Naive B cell (primary cell): ENCODE measurements around the gene COA6. TPM values are rescaled to one million over a fixed set of nuclear protein-coding genes. Genes with fewer than 3 reads are reported as not detected.
"Not testable (repeated sequence)": the region's sequence is repeated elsewhere in the genome, so short reads cannot be mapped to it uniquely, and the experiment has no call there.

Experiments
- ATAC-seq, 2 donors: fragments of 150-1000 bp; cut with Tn5 transposase; 2 replicates each; pipeline ENCODE4 v1.10.0; 2021; ENCODE audit warnings: low read depth in 2 of 2, mild to moderate bottlenecking in 2 of 2, moderate library complexity in 2 of 2
- DNase-seq: peaks from one replicate; pipeline ENCODE4 v3.0.0; 2022
- H3K27ac Mint-ChIP-seq, 6 donors: one replicate each; pipeline ENCODE4 v1.8.0; 2020 to 2022; ENCODE audit warnings: mild to moderate bottlenecking in 6 of 6, mixed read lengths in 6 of 6, moderate library complexity in 5 of 6, inconsistent platforms in 2 of 6
- H3K27me3 Mint-ChIP-seq, 3 donors: one replicate each; pipeline ENCODE4 v1.8.0; 2021 to 2022; ENCODE audit warnings: mixed read lengths in 3 of 3, mild to moderate bottlenecking in 1 of 3
- H3K36me3 Mint-ChIP-seq, 2 donors: one replicate each; pipeline ENCODE4 v1.8.0; 2020 to 2022; ENCODE audit warnings: mixed read lengths in 2 of 2, inconsistent platforms in 1 of 2, mild to moderate bottlenecking in 1 of 2
- H3K4me1 Mint-ChIP-seq, 3 donors: one replicate each; pipeline ENCODE4 v1.8.0; 2020 to 2022; ENCODE audit warnings: mixed read lengths in 3 of 3, inconsistent platforms in 1 of 3, mild to moderate bottlenecking in 1 of 3, moderate library complexity in 1 of 3
- H3K4me3 Mint-ChIP-seq, 8 donors: one replicate each; pipeline ENCODE4 v1.8.0; 2020 to 2022; ENCODE audit warnings: mild to moderate bottlenecking in 8 of 8, mixed read lengths in 8 of 8, moderate library complexity in 8 of 8, inconsistent platforms in 2 of 8
- H3K9me3 Mint-ChIP-seq, 7 donors: one replicate each; pipeline ENCODE4 v1.8.0; 2020 to 2022; ENCODE audit warnings: mixed read lengths in 7 of 7, mild to moderate bottlenecking in 5 of 7, inconsistent platforms in 2 of 7, moderate library complexity in 1 of 7
- polyA plus RNA-seq, 6 donors: library from polyadenylated mRNA; unstranded; fragments of 300-500 nt; fragmentation: Illumina TruSeq; gene quantifications; one replicate each; pipeline ENCODE4 v1.2.3, GENCODE V29; 2021; ENCODE audit warnings: low read depth in 6 of 6

Gene COA6
- polyA plus RNA-seq, 6 donors from 2014 or later: 25.2 to 32.8 (median 28.9) TPM

DNA sequence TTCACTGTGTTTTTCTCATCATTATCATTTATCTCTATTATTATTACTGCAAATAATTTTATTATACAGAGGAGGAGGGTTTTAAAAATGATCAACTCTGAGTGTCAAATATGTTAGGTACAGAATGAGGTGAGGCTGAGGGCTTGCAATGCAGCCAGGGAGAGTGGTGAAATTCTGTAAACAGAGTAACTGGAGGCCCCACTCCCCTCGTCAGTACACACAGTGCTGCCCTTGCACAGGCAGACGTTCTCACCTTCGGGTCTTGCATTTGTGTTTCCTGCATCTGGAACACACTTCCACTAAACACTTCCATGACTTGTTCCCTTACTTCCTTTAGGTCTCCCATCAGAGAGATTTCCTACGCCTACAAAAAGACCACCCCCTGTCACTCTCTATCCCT lies 24.3 kb upstream of the COA6 start:
- ATAC-seq: no peak
- Mint-ChIP-seq H3K9me3 (peaks cover 0 to 6% (median 0%) of the 10 kb centered on the region in 7 donors), H3K27me3 (peaks cover 21 to 23% (median 22%) of the 10 kb centered on the region in 3 donors), H3K4me1 (no peaks in the 10 kb centered on the region), H3K27ac (peak overlapping the region in 1 of 6 donors; percentile 72), H3K36me3 (no peaks in the 10 kb centered on the region), H3K4me3 (no peak overlapping the region)
- DNase-seq: no peak

DNA sequence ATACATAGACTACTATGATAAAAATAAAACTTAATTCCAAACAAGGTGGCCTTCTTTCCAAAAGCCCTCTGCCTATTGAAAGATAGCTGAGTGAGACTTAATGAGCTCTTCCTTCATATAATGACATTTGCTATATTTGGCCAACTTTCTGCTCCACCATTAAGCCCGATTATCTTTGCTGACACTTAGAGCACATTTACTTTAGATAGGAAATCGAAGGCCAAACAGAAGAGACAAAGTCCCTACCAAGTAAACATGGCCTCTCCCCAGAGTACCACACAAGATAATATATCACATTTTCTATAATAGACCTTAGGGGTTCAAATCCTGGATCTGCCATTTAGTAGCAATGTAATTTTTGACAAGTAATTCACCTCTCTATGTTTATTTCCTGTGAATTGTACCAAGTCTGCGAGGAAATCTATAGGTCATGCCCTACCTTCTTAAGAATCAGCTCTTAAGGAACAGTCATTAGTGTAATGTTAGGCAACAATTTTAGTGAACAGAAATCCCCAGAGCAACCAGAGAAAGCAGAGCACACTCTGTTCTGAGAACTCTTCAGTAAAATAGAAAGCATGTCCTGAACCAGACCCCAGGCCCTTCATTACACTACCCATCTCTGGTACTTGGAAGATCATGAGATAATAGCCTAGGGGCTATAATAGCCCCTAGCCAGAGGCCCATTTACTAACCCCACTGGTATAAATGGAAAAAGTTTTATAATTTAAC lies 17.3 kb upstream of the COA6 start:
- ATAC-seq (no peak), DNase-seq (no peak)
- Mint-ChIP-seq H3K27me3 (peaks cover 17 to 32% (median 22%) of the 10 kb centered on the region in 3 donors), H3K36me3 (no peaks in the 10 kb centered on the region), H3K4me1 (no peaks in the 10 kb centered on the region), H3K27ac (peak overlapping the region in 2 of 6 donors; percentile 36 to 66), H3K9me3 (peaks cover 0 to 6% (median 0%) of the 10 kb centered on the region in 7 donors), H3K4me3 (peak overlapping the region in 6 of 8 donors; percentile 67 to 86 (median 82))

DNA sequence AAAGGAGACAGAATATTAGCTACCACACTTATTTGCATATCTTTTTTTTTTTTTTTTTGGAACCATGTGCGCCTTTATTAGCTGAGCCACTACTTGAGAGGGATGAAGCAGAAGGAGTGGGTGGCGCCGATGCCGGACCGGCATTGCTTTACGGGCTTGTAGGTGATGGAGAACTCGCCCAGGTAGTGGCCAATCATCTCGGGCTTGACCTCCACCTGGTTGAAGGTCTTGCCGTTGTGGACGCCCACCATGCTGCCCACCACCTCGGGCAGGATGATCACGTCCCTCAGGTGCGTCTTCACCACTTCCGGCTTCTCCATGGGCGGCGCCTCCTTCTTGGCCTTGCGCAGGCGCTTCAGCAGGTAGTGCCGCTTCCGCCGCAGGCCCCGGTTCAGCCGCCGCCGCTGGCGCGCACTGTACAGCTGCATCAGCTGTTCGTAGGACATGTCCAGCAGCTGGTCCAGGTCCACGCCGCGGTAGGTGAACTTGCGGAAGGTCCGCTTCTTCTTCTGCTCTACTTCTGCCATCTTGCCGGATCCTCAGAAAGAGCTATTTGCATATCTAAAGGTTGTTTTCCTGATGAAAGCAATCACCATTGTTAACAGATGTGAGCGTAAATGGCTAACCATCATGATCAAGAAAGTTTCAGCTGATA lies 16.5 kb upstream of the COA6 start:
- H3K4me1 Mint-ChIP-seq, H3K36me3 Mint-ChIP-seq, H3K9me3 Mint-ChIP-seq: not testable (repeated sequence)
- Mint-ChIP-seq H3K27me3 (peaks cover 14 to 36% (median 26%) of the 10 kb centered on the region in 3 donors), H3K27ac (peak overlapping the region in 5 of 6 donors; percentile 28 to 85 (median 76)), H3K4me3 (peak overlapping the region; percentile 67 to 88 (median 82))
- ATAC-seq (peak; percentile 61 to 72), DNase-seq (peak; percentile 38)

DNA sequence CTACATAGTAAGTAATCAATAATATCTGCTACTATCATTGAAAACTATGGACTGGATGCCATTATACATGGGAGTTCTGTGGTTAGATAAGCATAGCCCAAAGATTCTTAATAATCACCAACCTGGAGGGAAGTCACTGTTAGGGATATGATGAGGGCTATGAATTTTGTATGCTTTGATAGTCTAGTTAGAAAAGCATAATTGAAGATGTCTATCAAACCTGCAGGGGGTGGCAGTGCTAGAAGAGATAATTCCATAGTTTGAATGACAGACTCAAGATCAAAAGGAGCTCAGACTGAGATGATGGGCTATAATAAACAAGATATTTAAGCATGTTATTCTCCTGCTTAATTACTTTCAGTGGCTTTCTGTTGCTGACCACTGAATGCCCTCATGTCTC lies 15.4 kb upstream of the COA6 start:
- H3K27ac Mint-ChIP-seq: no peak overlapping the region
- H3K4me1 Mint-ChIP-seq: no peaks in the 10 kb centered on the region
- H3K27me3 Mint-ChIP-seq: peaks cover 8 to 36% (median 21%) of the 10 kb centered on the region in 3 donors
- no peak for DNase-seq
- ATAC-seq: no peak
- H3K9me3 Mint-ChIP-seq: peaks cover 0 to 6% (median 0%) of the 10 kb centered on the region in 7 donors
- no peaks in the 10 kb centered on the region for H3K36me3 Mint-ChIP-seq
- peak overlapping the region in 4 of 8 donors; percentile 25 to 67 (median 50) for H3K4me3 Mint-ChIP-seq

DNA sequence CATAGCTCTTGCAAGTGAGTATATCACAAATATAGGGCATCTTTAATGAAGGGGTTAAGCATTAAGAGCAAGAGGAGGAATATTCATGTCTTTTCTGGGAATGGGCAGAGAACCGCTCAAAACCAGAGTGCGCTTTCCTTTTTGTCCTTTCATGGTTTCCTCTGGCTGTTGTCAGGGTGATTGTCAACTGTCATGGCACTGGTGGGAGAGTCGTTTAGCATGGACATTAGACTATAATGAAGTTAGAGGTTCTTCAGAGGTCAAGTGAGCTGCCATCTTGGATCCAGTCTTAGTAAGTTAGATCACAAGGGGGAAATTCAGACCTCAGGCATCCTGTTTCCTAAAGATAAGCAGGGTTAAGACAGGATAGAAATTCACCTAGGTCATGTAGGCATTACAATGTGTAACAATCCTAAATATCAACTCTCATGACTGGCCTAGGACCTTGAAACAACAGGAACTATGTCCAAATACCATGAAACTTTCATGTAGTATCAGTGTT lies 12.1 kb upstream of the COA6 start:
- Mint-ChIP-seq H3K27me3 (peaks cover 0 to 36% (median 11%) of the 10 kb centered on the region in 3 donors), H3K4me1 (no peaks in the 10 kb centered on the region), H3K27ac (peak overlapping the region in 1 of 6 donors; percentile 10), H3K36me3 (no peaks in the 10 kb centered on the region), H3K4me3 (no peak overlapping the region), H3K9me3 (no peaks in the 10 kb centered on the region)
- no peak for ATAC-seq
- DNase-seq: no peak

DNA sequence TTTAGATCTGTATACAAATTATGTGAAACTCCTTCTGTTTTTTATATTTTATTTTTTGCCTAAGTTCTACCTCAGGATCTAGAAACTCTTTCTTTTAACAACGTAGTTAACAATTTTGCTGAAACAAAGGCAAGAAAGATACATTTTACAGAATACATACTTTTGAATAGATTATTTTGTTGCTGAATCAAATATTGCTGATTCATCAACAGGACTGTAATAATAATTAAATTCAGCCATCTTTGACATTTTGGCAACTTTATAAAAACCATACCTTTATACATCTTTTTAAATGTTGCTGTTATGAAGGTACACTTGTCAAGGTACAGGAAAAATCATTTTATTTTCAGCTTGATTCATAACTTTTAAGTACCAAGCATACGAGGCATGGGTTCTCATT lies 10.7 kb upstream of the COA6 start:
- Mint-ChIP-seq H3K9me3 (no peaks in the 10 kb centered on the region), H3K4me3 (no peak overlapping the region), H3K27me3 (peaks cover 0 to 40% (median 10%) of the 10 kb centered on the region in 3 donors), H3K36me3 (no peaks in the 10 kb centered on the region), H3K27ac (no peak overlapping the region), H3K4me1 (no peaks in the 10 kb centered on the region)
- ATAC-seq: no peak
- no peak for DNase-seq

DNA sequence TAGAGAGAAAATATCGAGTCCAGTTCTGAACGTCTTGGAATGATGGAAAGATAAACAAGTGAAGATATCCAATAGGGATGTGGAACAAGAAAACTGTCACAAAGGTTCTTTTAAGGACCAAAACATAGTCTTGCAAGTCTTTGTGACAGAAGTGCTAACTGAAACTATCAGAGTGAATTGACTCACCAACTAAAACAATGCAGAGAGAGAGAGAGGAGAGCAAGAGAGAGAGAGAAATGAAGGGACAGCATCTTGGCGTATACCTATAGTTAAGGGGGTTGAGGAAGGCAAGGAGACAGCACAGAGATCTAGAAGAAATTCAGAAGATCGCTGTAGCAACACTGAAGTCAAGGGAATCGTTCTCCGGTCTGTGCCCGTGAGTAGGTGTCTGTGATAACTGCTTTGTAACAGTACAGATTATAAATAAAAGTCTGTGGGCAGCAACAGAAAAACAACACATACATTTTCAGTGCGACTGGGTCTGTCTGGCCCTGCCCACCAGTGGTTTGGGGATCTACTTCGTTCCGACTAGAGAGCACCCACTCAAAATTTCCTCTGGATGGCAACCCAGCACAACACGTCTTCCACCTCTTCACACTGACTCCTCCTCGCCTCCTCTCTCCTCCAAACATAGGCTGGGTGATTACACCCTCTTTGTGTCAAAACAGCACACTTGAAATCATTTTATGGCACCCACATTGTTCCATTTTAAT lies 4.8 kb upstream of the COA6 start:
- H3K4me1 Mint-ChIP-seq: peaks cover 0 to 19% (median 10%) of the 10 kb centered on the region in 3 donors
- no peaks in the 10 kb centered on the region for H3K9me3 Mint-ChIP-seq
- DNase-seq: no peak

DNA sequence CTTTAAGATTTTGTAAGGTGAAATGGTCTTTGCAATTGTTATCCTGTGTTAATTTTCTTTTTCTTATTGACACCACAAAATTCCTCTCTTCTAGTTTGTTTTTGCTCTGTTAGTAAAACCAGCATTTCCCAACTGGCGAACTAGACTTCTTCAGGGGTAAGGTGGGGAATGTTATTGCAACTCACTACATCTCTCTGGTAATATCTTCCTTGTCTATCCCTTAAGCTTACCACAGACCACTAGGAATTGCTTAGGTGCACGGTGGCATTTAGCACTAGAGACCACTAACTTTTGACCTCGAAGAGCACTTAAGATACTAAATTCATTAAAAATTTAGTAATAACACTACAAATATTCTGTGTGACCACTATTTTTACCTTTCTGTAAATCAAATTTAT lies 4.2 kb upstream of the COA6 start:
- H3K27ac Mint-ChIP-seq: peak overlapping the region in 1 of 6 donors; percentile 2

More for the DNA sequence above, 4.8 kb upstream of the COA6 start:
- Mint-ChIP-seq H3K27me3 (peaks cover 0 to 15% (median 5%) of the 10 kb centered on the region in 3 donors), H3K27ac (peak overlapping the region in 1 of 6 donors; percentile 44), H3K36me3 (no peaks in the 10 kb centered on the region), H3K4me3 (no peak overlapping the region)
- no peak for ATAC-seq

DNA sequence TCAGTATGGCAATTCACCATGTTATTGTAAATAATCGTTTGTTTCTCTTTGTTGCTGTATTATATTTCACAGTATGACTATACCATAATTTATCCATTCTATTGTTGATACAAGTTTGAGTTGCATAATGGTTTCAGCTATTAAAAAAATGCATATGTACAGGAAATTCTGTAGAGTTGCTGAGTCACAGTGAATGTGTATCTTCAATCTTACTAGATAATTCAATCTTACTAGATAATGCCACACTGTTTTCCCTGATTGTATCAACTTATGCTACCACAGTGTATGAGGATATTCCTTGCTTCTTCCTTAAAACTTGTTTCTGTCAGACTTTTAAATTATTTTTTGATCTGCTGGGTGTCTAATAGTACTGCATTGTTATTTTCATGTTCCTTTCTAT lies 3.5 kb upstream of the COA6 start:
- no peak for DNase-seq
- Mint-ChIP-seq H3K9me3 (no peaks in the 10 kb centered on the region), H3K27me3 (peaks cover 0 to 15% (median 5%) of the 10 kb centered on the region in 3 donors), H3K4me3 (peak overlapping the region in 1 of 8 donors; percentile 8), H3K4me1 (peaks cover 12 to 32% (median 17%) of the 10 kb centered on the region in 3 donors), H3K36me3 (no peaks in the 10 kb centered on the region), H3K27ac (no peak overlapping the region)
- ATAC-seq: no peak

More for the DNA sequence above, 4.2 kb upstream of the COA6 start:
- Mint-ChIP-seq H3K36me3 (no peaks in the 10 kb centered on the region), H3K9me3 (no peaks in the 10 kb centered on the region), H3K4me1 (peaks cover 5 to 24% (median 10%) of the 10 kb centered on the region in 3 donors), H3K27me3 (peaks cover 0 to 15% (median 5%) of the 10 kb centered on the region in 3 donors), H3K4me3 (no peak overlapping the region)
- DNase-seq (no peak), ATAC-seq (no peak)

DNA sequence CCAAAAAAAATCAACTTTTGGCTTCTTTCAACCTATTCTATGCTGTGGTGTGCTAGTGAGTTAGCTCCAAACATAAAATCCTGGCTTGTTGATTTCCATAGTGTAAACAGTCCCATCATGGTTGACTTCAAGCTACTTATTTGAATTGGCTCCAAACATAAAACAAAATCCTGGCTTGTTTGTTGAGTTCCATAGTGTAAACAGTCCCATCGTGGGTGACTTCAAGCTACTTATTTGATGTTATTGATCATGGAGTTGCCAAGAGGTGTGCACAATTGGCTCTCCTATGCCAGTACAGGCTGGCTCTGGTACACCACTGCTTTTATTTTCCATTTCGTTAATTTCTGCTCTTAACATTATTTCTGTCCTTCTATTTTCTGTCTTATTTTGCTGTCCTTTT lies 1.8 kb upstream of the COA6 start:
- ATAC-seq (no peak), DNase-seq (no peak)
- Mint-ChIP-seq H3K27ac (peak overlapping the region in 1 of 6 donors; percentile 74), H3K36me3 (peaks cover 6 to 8% of the 10 kb centered on the region in 2 donors), H3K27me3 (peaks cover 0 to 5% (median 5%) of the 10 kb centered on the region in 3 donors), H3K4me1 (peaks cover 20 to 42% (median 22%) of the 10 kb centered on the region in 3 donors), H3K4me3 (peak overlapping the region in 2 of 8 donors; percentile 95 to 99), H3K9me3 (no peaks in the 10 kb centered on the region)

DNA sequence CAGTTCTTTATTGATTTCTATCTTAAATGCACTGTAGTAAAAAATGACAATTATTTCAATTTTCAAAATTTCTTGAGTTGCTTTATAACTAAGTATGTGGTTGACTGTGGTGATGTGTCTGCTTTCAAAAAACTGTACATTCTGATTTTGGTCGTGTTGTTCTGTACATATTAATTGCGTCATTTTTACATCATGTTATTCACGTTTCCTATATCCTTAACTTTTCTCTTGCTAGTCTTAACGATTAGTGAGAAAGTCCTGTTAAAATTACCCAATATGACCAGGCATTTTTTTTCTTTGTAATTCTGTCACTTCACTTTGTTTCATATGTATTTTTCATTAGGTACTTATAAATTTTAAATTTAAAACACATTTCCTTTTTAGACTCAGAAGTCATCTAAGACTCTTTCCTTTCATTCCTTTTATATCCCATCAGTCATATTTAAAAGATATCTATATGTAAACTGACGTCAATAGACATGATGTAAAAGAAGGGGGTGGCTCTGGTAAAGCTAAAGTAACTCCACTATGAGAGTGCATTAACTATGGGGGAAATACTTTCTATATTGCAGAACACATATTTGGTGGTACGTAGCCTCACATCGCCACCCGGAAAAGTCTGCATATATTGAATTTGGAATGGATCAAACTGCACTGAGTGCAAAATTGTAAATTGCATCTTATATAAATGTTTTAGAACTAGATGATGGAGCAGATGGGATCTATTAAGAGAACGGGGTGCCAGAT lies 1.1 kb upstream of the COA6 start:
- Mint-ChIP-seq H3K27ac (peak overlapping the region; percentile 96 to 100 (median 98)), H3K27me3 (peaks cover 0 to 5% (median 4%) of the 10 kb centered on the region in 3 donors), H3K36me3 (peaks cover 13 to 14% of the 10 kb centered on the region in 2 donors), H3K4me3 (peak overlapping the region; percentile 92 to 99 (median 98)), H3K4me1 (peaks cover 27 to 48% (median 28%) of the 10 kb centered on the region in 3 donors), H3K9me3 (no peaks in the 10 kb centered on the region)
- DNase-seq (no peak), ATAC-seq (no peak)

DNA sequence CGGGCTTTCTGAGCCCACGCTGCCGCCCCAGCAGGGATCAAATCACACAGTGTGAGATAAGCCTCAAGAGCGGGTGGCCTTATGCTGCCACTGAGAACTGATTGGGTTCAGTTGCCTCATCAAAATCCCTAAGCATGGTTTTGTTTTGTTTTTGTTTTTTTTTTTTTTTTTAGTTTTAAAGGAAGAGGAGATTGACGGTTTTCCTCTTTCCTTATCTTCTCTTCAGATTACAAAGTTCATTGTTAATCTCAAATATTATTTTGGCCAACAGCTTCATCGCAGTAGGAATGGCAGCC lies 651 bp downstream of the COA6 start:
- ATAC-seq (peak; percentile 13 to 17), DNase-seq (no peak)
- Mint-ChIP-seq H3K9me3 (peaks cover 0 to 1% (median 0%) of the 10 kb centered on the region in 7 donors), H3K27ac (peak overlapping the region; percentile 96 to 100 (median 98)), H3K36me3 (peaks cover 24 to 29% of the 10 kb centered on the region in 2 donors), H3K4me1 (peaks cover 31 to 50% (median 40%) of the 10 kb centered on the region in 3 donors), H3K27me3 (no peaks in the 10 kb centered on the region), H3K4me3 (peak overlapping the region; percentile 92 to 99 (median 98))
